Lower leg skin (tissue), 3 donors: ENCODE results near the gene HOXD11.

Source experiments
- CTCF ChIP-seq, 3 donors: fragments of 450-650 bp; IDR thresholded peaks; one replicate each; pipeline ENCODE4 v1.5.1; 2016; ENCODE audit warnings: antibody characterized with exemption in 3 of 3, mild to moderate bottlenecking in 3 of 3, moderate library complexity in 2 of 3
- POLR2A ChIP-seq, 2 donors: fragments of 450-650 bp; IDR thresholded peaks; one replicate each; pipeline ENCODE4 v1.6.1; 2016 to 2017; ENCODE audit warnings: antibody characterized with exemption in 2 of 2, mild to moderate bottlenecking in 1 of 2, moderate library complexity in 1 of 2

DNA sequence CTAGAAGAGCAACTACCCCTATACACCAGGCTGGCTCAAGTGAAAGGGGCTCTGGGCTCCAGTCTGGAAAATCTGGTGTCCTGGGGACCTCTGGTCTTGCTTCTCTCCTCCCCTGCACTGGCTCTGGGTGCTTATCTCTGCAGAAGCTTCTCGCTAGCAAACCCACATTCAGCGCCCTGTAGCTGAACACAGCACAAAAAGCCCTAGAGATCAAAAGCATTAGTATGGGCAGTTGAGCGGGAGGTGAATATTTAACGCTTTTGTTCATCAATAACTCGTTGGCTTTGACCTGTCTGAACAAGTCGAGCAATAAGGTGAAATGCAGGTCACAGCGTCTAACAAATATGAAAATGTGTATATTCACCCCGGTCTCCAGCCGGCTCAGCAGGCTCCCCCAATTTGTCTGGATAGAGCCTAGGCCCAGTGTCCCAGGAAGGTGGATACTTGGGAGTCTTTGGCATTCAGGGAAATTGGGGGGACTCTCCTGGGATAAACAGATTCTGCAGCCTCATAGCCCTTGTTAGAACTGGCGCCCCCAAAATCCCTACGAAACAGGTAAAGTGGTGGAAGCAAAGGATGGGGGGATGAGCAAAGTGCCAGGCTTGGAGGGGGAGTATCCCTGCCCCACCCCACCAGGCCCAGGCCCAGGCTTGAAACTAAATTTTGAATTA is 41.8 kb downstream of the HOXD11 start:
- TF ChIP-seq POLR2A (IDR thresholded peaks at IDR 0.05) (no peak), CTCF (IDR thresholded peaks at IDR 0.05) (no peak)
